Activated CD8-positive, alpha-beta memory T cell treated with anti-CD3 and anti-CD28 coated beads, Interleukin-2, amount 50 U/mL, for 1 hour (primary cell): ENCODE measurements around the gene KRTAP10-7.
"Not testable (repeated sequence)": the region's sequence is repeated elsewhere in the genome, so short reads cannot be mapped to it uniquely, and the experiment has no call there.

Experiments used
- DNase-seq: peaks from one replicate; pipeline ENCODE4 v3.0.0-alpha.2; 2020; ENCODE audit errors: extremely low read depth

KRTAP10-7 gene

DNA sequence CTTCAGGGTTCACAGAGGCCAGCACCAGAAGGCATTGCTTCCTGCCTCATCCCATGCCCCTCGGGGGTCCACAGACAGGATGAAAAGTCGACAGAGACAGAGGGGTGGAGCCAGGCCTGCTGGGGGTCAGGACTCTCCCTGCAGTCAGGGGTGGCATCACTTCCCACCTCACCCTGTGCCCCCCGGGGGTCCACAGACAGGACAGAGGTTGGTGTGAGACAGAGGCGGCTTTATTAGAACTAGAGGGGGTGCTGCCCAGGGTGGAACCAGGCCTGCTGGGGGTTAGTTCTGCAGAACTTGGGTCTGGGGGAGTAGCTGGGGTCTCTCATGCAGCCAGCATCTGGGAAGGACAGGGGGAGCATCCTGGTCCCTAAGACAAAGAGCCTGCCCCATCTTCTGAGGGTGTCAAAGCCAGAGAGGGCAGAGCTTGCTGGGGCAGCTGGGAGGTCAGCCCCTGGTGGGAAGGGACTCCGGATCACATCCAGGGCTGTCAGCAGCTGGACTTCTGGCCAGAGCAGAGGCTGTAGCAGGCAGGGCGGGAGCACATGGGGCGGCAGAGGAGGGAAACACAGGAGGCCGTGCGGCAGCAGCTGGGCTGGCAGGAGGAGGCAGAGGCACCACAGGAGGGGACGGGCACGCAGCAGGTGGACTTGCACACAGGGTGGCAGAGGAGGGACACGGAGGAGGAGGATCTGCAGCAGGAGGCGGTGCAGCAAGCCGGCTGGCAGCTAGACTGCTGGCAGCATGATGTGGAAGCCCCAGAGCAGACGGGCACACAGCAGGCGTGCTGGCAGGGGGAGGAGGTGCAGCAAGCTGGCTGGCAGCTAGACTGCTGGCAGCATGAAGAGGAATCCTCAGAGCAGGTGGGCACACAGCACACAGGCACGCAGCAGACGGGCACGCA is 9.2 kb upstream of the KRTAP10-7 start:
- not testable (repeated sequence) for DNase-seq

DNA sequence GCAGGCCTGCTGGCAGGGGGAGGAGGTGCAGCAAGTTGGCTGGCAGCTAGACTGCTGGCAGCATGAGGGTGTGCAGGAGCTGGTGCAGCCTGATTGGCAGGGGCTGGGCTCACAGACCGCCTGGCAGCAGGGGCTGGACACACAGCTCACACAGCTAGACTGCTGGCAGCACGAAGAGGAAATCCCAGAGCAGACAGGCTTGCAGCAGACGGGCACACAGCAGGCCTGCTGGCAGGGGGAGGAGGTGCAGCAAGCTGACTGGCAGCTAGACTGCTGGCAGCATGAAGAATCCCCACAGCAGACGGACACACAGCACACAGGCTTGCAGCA is 8.6 kb upstream of the KRTAP10-7 start:
- not testable (repeated sequence) for DNase-seq

DNA sequence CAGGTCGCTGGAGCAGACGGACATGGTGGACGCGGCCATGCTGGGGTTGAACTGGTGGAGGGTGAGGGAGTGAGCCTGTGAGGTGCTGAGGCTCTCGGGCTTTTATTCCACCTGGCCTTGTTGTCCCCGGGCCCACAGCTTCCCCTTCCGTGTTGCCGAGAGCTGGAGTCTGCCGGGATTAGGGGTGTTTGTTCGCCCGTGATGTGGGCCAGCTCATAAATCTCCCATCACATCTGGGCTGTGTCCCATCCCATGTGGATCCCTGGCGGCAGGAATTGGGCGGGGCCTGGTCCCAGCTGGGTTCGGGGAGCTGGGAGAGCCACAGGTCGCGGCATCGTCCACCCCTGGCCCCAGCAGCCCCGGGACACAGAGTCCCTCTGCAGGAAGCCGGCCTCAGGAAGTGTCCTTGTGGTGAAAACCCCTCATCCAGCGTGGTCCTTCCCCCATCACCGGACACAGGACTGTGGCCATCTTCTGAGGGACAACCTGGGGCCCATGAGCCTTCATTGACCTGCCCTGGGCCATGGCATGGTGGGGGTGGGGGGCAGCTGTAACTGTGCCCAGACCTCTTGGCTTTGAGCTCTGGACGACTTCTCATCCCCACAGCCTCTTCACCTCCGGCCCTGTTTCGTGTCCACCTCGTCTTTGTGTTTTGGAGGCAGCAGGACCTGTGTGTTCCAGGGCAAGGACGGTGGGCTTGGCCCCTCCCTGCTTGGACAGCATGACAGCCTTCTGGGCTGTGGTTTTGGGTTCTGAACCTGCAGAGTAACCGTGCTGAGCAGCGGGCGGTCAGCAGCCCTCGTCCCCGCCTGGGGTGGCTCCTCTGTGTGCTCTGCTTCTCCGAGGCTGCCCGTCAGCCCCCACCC is 7.7 kb upstream of the KRTAP10-7 start, which contains the start of gene KRTAP10-6:
Gene KRTAP10-6 (minus strand): TSS at position 60 of the 866 bp plus-strand sequence. CDS start 21 bp downstream, at position 39.
- no peak for DNase-seq

DNA sequence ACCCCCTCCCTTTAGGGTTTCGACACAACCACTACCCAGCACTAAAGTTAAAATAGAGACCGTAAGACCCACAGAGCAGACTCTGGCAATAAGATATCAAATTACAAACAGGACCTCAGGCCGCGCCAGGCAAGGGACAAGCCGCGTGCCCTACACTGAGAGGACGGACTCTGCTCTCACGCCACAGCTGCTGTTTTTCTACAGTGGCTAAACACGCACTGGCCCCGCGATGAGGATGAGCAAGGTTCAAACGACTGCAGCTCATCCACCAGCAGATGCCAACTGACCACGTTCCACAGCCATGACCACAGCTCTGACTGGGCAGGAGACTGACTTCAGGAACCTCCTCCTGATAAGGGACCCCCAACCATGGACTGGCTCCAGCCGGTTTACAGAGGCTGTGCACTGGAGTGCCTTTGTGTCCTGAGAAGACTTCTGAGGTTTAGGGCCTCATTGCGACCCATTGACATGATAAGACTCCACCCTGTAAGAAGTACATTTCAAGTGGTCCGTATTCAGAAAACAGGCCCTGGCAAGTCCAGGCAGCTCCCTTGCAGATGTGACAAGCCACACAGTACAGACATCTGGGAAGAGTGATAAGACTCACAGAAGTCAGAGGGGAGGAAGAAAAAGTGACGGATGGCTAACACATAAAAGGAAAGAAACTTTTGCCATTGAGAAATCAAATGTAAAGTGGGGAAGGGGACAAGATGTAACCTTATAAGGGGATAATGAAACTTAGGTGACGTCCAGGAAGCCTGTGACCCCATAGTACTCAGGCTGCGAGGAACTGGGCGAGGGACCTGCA is 6.6 kb upstream of the KRTAP10-7 start:
- no peak for DNase-seq

DNA sequence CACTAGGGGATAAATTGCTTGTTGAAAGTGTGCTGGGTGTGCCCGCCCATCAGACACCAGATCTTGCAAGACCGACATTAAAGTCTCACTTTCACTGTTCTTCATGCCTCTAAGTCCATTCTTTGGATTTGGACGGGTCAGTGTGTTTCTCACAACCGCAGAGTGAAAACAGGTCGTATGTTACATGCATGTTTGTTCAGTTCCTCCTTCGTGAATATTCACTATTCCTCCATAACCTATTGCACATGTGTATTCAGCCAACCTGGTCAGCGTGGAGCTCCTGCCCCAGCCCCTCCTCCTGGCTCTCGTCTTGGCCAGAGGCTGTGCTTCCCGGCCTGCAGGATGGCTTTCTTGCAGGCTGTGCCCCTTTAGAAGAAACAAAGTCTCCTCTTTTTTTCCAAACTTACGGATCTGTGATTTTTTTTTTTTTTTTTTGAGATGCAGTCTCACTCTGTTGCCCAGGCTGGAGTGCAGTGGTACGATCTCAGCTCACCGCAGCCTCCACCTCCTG is 5.9 kb upstream of the KRTAP10-7 start:
- DNase-seq: no peak

DNA sequence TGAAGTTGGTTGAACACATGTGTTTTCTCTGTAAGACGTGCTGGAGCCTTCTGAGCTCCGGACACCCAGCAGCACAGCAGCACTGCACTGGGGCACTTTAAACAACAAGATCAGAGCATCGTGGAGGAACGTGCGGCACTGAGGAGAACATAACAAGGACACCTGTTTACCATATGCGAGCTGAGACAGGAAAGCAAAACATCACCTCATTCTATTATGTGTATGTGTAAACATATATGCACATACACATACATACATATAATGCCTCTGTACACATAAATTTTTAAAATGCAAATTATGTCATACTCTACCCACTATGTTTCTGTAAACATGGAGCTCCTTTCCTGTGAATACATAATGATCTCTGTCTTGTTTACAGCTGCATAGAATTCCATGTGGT is 4.9 kb upstream of the KRTAP10-7 start:
- no peak for DNase-seq

DNA sequence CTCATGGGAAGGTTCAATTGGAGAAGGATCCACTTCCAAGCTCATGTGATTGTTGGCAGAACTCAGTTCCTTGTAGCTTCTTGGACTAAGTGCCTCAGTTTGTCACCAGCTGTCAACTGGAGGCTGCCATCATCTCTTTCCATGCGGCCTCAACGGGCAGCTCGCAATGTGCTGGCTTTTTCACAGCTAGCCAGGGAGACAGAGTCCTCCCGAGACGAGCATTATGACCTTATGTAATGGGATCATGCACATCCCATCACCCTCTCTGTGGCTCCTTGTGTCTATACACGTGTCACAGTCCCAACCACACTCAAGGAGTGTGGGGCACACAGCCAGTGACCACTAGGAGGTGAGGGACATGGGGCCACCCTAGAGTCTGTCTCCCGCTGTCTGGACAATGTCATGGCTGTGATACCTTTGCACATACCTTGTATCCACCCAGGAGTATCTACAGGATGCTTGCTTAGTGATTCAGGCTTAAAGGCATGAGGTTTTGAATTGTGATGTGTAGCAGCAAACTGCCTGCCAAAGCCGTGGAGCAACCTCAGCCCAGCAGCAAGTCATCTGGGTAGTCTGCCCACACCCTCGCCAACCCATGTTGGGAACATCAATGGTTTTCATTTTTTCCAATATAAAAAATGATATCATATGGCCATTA is 4.2 kb upstream of the KRTAP10-7 start:
- DNase-seq: no peak

DNA sequence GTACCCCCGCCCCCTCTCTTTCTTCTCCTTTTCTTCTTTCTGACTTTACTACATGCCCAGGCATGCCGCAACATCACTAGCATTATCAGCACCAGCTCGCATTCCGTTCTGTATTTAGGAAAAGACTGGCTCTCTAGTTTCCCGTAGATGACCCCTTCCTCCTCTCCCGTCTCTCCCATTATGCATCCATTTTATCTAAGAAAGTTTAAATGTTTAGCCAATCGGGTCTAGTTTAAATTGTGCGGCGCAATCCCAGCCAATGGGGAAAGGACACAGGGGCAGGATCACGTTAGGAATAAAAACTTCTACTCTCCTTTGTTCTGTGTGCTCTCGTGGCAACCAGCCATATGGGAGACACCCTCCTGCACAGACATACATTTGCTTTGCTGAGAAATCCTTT is 2.3 kb upstream of the KRTAP10-7 start:
- no peak for DNase-seq

DNA sequence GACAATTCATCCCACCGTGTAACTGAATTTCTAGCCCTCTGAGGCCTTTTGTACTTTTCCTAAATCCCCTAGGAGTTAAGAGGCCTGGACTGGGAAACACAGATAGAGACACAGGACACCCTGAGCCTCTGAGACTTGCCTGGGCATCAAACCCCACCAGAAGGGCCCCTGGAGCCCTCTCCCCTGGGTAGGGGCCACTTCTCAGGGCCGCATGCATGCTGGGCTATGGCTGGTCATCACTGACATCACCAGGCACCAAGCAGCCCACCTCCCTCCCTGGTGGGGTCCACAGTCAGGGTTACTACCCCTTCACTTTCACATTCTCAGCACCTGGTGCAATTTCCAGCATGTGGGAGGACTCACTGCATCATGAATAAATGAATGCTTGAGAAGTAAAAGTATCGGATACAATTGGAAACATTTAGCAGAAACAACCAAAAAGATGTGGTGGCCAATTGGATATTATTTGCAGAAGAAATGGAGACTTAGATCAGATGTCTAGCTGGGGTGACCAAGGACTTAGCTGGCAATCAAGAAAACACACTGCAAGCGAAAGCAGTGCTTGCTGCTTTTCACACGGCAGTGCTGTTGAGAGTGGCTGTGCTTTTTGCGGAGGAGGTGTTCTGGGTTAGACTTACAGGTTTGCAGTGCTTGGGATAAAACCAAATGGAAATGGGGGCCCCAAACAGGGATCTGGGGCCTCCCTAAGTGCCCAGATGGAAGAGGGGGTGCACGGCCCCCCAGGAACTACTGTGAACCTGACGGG is 950 bp upstream of the KRTAP10-7 start:
- no peak for DNase-seq

DNA sequence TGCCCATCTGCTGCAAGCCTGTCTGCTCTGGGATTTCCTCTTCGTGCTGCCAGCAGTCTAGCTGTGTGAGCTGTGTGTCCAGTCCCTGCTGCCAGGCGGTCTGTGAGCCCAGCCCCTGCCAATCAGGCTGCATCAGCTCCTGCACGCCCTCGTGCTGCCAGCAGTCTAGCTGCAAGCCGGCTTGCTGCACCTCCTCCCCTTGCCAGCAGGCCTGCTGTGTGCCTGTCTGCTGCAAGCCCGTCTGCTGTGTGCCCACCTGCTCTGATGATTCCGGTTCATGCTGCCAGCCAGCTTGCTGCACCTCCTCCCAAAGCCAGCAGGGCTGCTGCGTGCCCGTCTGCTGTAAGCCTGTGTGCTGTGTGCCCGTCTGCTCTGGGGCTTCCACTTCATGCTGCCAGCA is 694 bp downstream of the KRTAP10-7 start:
- DNase-seq: not testable (repeated sequence)

DNA sequence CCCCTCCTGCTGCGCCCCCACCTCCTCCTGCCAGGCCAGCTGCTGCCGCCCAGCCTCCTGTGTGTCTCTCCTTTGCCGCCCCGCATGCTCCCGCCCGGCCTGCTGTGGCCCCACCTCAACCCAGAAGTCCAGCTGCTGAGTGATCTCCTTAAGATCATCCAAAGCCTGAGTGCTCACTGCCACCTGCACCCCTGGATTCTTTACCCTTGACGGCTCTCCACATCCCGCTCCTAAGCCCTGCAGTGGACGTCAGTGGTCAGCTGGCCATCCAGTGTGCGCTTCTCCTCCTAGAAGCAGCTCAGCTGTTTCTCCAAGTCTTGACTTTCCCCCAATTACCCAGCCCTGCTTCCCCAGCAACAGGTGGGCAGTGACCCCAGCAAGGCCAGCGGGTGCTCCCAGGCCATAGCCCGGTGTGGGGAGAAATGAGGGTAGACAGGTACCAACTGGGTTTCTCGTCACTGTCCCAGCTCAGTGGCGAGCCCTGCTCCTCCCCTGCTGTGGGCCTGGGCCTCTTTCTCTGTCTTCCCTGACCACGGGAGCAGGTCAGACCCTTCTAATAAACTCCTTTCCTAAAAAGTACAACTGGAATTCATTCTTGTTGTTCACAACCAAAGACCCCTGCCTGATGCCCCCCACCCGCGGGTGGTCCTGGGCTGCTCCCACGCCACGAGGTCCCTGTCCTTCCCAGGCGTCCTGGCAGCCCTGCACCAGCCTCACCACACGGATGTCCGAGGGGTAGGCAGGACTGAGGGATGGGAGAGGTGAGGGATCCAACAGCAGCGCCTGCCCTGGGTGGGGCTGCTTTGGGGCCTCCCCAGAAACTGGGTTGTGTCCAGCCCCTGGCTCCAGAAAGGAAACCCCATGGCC is 1.4 kb downstream of the KRTAP10-7 start:
- no peak for DNase-seq

DNA sequence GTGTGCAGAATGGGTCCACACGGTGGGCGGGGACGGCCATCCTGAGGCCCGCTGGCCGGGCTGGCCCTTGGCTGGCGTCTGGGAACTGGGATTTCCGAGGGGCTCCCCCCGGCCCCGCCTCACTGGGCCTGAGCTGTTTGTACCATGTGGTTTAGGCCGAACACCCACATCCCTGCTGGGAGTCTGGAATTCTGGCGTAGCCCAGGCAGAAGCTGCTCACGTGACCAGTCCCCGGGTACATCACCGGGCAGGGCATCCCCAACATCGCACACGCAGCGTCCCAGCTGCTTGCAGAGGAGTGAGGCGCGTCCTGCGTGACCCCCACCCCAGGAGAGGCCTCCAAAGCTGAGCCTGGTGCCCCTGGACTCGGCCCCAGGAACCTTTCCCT is 2.1 kb downstream of the KRTAP10-7 start:
- DNase-seq: no peak

DNA sequence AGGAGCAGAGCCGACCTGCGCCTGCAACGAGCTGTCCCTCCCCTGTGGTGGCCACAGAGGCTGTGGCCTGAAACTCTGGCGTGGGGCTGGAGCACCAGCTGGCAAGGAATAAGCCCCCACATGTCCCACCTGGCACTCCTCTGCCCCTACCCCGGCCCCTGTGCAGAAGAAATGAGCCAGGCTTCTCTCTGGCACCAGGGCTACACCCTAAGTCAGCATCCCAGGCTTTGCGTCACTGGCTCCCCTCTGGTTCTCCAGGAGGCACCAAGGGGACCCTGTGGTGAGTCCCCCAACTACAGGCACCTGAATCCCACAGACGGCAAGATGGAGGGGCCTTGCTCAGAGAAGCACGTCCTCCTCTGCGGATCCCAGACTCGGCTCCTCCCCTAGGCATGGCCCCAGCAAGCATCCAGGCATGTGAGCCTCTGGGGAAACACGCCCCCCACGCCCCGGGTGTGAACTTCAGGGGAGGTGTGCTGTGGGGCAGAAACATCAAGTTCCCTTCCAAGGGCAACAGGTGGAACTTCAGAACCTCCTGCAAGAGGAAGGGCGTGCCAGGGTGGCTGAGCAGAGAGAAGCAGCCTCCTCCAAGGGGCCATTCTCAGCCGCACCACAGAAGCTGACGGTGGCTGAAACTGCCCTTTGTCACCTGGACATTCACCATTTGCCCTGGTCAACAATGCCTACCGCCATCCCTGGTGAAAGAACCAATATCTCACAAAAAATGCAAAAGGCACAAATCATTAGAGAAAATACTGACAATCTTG is 2.9 kb downstream of the KRTAP10-7 start:
- no peak for DNase-seq

DNA sequence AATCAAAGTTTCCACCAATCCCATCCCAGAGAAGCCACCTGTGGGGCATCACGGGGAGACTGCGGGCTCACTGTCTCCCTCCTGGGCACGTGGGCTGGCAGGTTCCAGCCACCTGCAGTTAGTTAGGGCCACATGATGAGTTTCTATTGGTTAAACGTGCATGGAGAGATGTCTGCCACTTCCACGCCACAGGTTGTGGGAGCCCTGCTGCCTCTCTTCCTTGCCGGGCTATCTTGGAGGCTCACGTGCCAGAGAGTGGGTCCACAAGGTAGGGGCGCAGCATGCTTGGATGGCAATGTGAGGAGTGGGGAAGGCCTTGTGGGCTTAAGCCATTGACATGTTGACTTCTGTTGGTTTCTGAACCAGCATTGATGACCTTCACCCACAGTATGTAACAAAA is 3.5 kb downstream of the KRTAP10-7 start:
- DNase-seq: no peak

DNA sequence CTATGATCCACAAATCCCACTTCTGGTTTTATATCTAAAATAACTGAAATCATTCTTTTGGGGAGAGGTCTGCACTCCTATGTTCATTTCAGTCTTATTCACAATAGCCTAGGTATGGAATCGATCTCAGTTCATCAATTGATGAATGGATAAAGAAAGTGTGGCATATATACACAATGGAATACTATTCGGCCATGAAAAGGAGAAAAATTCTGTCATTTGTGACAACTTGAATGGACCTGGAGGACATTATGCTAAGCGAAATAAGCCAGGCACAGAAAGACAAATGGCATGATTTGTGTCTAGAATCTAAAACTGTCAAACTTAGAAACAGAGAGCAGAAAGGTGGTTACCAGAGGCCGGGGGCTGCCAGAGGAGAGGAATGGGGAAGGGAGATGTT is 6.1 kb downstream of the KRTAP10-7 start:
- no peak for DNase-seq

DNA sequence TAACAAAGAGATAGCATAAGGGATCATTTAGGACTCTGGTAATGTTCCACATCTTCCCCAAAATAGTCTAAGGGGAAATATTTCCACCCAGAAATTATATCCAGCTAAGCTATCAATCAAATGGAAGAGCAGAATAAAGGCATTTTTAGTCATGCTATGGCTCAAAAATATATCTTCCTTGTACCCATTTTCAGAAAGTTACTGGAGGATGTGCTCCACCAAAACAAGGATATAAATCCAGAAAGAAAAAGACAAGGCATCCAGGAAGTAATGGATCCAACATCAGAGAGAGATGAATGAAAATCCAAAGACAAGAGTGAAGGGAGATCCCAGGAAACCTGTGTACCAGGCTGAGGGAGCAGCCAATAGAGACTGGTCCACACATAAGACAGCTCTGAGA is 8.8 kb downstream of the KRTAP10-7 start:
- DNase-seq: no peak

DNA sequence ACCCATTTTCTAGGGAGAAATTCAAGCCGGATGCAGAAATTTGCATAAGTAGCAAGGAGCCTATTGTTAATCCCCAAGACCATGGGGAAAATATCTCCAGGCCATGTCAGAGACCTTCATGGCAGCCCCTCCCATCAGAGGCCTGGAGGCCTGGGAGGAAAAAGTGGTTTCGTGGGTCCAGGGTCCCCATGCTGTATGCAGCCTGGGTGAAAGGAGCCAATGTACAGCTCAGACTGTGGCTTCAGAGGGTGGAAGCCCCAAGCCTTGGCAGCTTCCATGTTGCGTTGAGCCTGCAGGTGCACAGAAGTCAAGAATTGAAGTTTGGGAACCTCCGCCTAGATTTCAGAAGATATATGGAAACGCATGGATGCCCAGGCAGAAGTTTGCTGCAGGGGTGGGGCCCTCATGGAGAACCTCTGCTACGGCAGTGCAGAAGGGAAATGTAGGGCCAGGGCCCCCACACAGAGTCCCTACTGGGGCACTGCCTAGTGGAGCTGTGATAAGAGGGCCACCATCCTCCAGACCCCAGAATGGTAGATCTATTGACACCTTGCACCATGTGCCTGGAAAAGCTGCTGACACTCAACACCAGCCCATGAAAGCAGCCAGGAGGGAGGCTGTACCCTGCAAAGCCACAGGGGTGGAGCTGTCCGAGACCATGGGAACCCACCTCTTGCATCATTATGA is 9.9 kb downstream of the KRTAP10-7 start:
- DNase-seq: not testable (repeated sequence)

DNA sequence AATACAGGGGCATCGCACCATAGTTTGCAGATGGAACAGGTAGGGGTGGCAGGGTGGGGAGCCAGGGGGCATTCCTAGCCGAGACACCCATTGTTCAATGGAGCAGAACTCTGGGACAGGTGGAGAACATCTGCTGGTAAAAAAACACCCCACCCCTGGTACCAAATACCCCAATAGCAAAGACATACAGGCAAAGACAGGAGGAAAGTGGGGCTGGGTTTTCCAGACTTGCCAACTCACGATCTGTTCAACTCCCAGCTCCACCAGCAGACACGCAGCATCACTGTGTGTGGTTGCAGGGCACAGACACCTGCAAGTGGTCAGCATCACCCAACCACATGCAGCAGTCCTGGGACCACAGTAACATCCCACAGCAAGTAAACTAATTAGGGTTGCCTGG is 11.2 kb downstream of the KRTAP10-7 start:
- no peak for DNase-seq
